K562 (cell line): ENCODE results near the gene VTA1. TPM values are rescaled to one million over a fixed set of nuclear protein-coding genes. Genes with fewer than 3 reads are reported as not detected.

ENCODE experiments used
- ATF1 ChIP-seq, 2 experiments: fragments of 450-650 bp in 1 of 2; IDR thresholded peaks; 2 replicates each; pipeline ENCODE4 v1.6.1; 2016; ENCODE audit warnings: missing compliant biosample characterization in 1 of 2, missing genetic modification characterization in 1 of 2
- EGR1 ChIP-seq: fragments of 450-650 bp; conservative IDR thresholded peaks from 2 replicates; pipeline ENCODE4 v1.6.1; 2017; ENCODE audit warnings: mild to moderate bottlenecking
- EP400 ChIP-seq: fragments of 450-650 bp; IDR thresholded peaks from 2 replicates; pipeline ENCODE4 v1.6.1; 2017; ENCODE audit warnings: antibody characterized with exemption, mild to moderate bottlenecking, moderate library complexity
- HEY1 ChIP-seq: fragments of 250-450 bp; sonication (Bioruptor Pico); IDR thresholded peaks from 2 replicates; pipeline ENCODE4 v1.5.0; 2020; ENCODE audit warnings: mild to moderate bottlenecking, moderate library complexity, borderline replicate concordance
- HMG20A ChIP-seq: fragments of 450-650 bp; formaldehyde crosslinking; conservative IDR thresholded peaks from 2 replicates; pipeline ENCODE4 v1.4.0; 2020; ENCODE audit warnings: mild to moderate bottlenecking, mixed read lengths
- IRF9 ChIP-seq: fragments of 450-650 bp; IDR thresholded peaks from 2 replicates; pipeline ENCODE4 v1.6.1; 2016; ENCODE audit warnings: missing biosample characterization, missing genetic modification characterization
- JUNB ChIP-seq: fragments of 450-650 bp; formaldehyde crosslinking; conservative IDR thresholded peaks from 2 replicates; pipeline ENCODE4 v1.4.0; 2020; ENCODE audit warnings: mild to moderate bottlenecking
- LCOR ChIP-seq: sonication (generic); formaldehyde crosslinking; IDR thresholded peaks from 2 replicates; pipeline ENCODE4 v1.8.0; 2022; ENCODE audit warnings: mild to moderate bottlenecking, missing genetic modification reagents
- MCM7 ChIP-seq, 2 experiments: fragments of 450-650 bp; IDR thresholded peaks; 2 replicates each; pipeline ENCODE4 v1.6.1; 2016 to 2018
- POLR2G ChIP-seq: fragments of 200-400 bp; formaldehyde crosslinking; IDR thresholded peaks from 2 replicates; pipeline ENCODE4 v1.6.1; 2017; ENCODE audit warnings: low read depth, mild to moderate bottlenecking, antibody characterized with exemption, low read length, moderate library complexity
- PTTG1 ChIP-seq: fragments of 450-650 bp; IDR thresholded peaks from 2 replicates; pipeline ENCODE4 v1.6.1; 2016; ENCODE audit warnings: low read depth, mild to moderate bottlenecking, missing genetic modification characterization, missing compliant biosample characterization
- RBM25 ChIP-seq: fragments of 200-400 bp; formaldehyde crosslinking; IDR thresholded peaks from 2 replicates; pipeline ENCODE4 v1.6.1; 2018; ENCODE audit warnings: low read length, low read depth, moderate library complexity; ENCODE audit not compliant: severe bottlenecking
- RCOR1 ChIP-seq, 2 experiments: IDR thresholded peaks; 2 replicates each; pipeline ENCODE4 v1.6.1; 2012; ENCODE audit warnings: low read depth in 2 of 2, low read length in 2 of 2, borderline replicate concordance in 1 of 2, improper control_type of control experiment in 1 of 2
- SMARCB1 ChIP-seq: IDR thresholded peaks from 2 replicates; pipeline ENCODE4 v1.6.1; 2011; ENCODE audit warnings: improper control_type of control experiment, low read depth; ENCODE audit not compliant: insufficient read length
- STAG1 ChIP-seq: sonication (generic); formaldehyde crosslinking; IDR thresholded peaks from 2 replicates; pipeline ENCODE4 v1.5.0; 2020; ENCODE audit warnings: missing genetic modification reagents, borderline replicate concordance
- TBP ChIP-seq: optimal IDR thresholded peaks from 2 replicates; pipeline ENCODE3; 2011; ENCODE audit warnings: low read depth, low read length, improper control_type of control experiment
- THRA ChIP-seq: fragments of 450-650 bp; IDR thresholded peaks from 2 replicates; pipeline ENCODE4 v1.6.1; 2017; ENCODE audit warnings: mild to moderate bottlenecking, moderate library complexity
- ZNF263 ChIP-seq: sonication (generic); formaldehyde crosslinking; IDR thresholded peaks from 2 replicates; pipeline ENCODE4 v1.8.0; 2022; ENCODE audit warnings: mild to moderate bottlenecking, missing genetic modification reagents, borderline replicate concordance
- ZNF76 ChIP-seq: fragments of 250-450 bp; sonication (Bioruptor Pico); IDR thresholded peaks from 2 replicates; pipeline ENCODE4 v1.4.0; 2020; ENCODE audit warnings: mild to moderate bottlenecking, moderate library complexity, borderline replicate concordance
- ZNF780A ChIP-seq: fragments of 250-450 bp; sonication (Bioruptor Pico); IDR thresholded peaks from 2 replicates; pipeline ENCODE4 v1.5.0; 2021; ENCODE audit warnings: mild to moderate bottlenecking
- polyA plus RNA-seq, 8 experiments: library from polyadenylated mRNA; depleted of rRNA in 4 of 8; stranded (reverse) in 5 of 8; unstranded in 3 of 8; fragments of >200 nt; fragmentation: Nextera tagmentation in 2 of 8; fragmentation: Illumina TruSeq in 1 of 8; extraction: Ambion mirVana in 2 of 8; extraction: Trizol in 1 of 8; gene quantifications; 2 replicates each; pipeline versions ENCODE4 v1.2.1 to v1.2.3, GENCODE V29; 2011 to 2014; ENCODE audit warnings: inconsistent platforms in 1 of 8, missing spikeins in 1 of 8
- total RNA-seq, 7 experiments: library from RNA; depleted of rRNA in 6 of 7; stranded (reverse); fragments of >200 nt in 6 of 7; fragmentation: Illumina TruSeq in 2 of 7; extraction: Trizol in 2 of 7; gene quantifications; 2 replicates each; pipeline versions ENCODE4 v1.2.1 to v1.2.3, GENCODE V29; 2011 to 2021; ENCODE audit warnings: low replicate concordance in 1 of 7
- TF ChIP-seq, protein P1 (sequence below): sonication (generic); formaldehyde crosslinking; IDR thresholded peaks from 2 replicates; pipeline ENCODE4 v1.8.0; 2022; ENCODE audit warnings: mild to moderate bottlenecking, missing genetic modification reagents
- TF ChIP-seq, protein P2 (sequence below): fragments of 450-650 bp; IDR thresholded peaks from 2 replicates; pipeline ENCODE4 v1.6.1; 2016; ENCODE audit warnings: mild to moderate bottlenecking

VTA1 gene
- total and polyA plus RNA-seq, 9 of the 15 experiments (the other 6 are each of a cell fraction or from before 2014, with no cell fraction given), result 47.8 to 182 (median 84.6) TPM

- peak; percentile 93 for TF ChIP-seq EP400
- TF ChIP-seq HMG20A (CRISPR knock-in tag), result 0 out of 2 replicates have a peak, but pooled peaks have one; percentile 4
- TF ChIP-seq JUNB, result no peak
- no peak for TF ChIP-seq ATF1 (CRISPR knock-in tag; IDR thresholded peaks at IDR 0.05)
- peak; percentile 90 for TF ChIP-seq ATF1 (tag; IDR thresholded peaks at IDR 0.05)
- no peak for TF ChIP-seq SMARCB1
- no peak for TF ChIP-seq THRA
- TF ChIP-seq, protein P1, sequence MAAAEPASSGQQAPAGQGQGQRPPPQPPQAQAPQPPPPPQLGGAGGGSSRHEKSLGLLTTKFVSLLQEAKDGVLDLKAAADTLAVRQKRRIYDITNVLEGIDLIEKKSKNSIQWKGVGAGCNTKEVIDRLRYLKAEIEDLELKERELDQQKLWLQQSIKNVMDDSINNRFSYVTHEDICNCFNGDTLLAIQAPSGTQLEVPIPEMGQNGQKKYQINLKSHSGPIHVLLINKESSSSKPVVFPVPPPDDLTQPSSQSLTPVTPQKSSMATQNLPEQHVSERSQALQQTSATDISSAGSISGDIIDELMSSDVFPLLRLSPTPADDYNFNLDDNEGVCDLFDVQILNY (CRISPR knock-in tag), result no peak
- TF ChIP-seq MCM7 (IDR thresholded peaks at IDR 0.05), result peak in 1 of 2 experiments; percentile 89; a peak in 1 of 4 replicates
- TF ChIP-seq RCOR1 (IDR thresholded peaks at IDR 0.05; ENCODE audit: borderline replicate concordance in 1 of 2, low read depth in 2 of 2, low read length in 2 of 2), result peak in 1 of 2 experiments; percentile 86; a peak in 2 of 4 replicates
- TF ChIP-seq, protein P2, sequence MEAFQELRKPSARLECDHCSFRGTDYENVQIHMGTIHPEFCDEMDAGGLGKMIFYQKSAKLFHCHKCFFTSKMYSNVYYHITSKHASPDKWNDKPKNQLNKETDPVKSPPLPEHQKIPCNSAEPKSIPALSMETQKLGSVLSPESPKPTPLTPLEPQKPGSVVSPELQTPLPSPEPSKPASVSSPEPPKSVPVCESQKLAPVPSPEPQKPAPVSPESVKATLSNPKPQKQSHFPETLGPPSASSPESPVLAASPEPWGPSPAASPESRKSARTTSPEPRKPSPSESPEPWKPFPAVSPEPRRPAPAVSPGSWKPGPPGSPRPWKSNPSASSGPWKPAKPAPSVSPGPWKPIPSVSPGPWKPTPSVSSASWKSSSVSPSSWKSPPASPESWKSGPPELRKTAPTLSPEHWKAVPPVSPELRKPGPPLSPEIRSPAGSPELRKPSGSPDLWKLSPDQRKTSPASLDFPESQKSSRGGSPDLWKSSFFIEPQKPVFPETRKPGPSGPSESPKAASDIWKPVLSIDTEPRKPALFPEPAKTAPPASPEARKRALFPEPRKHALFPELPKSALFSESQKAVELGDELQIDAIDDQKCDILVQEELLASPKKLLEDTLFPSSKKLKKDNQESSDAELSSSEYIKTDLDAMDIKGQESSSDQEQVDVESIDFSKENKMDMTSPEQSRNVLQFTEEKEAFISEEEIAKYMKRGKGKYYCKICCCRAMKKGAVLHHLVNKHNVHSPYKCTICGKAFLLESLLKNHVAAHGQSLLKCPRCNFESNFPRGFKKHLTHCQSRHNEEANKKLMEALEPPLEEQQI, result peak; percentile 100
- peak; percentile 99 for TF ChIP-seq LCOR (CRISPR knock-in tag)
- TF ChIP-seq ZNF263 (CRISPR knock-in tag), result no peak; the same call in 1 of the 2 replicates
- TF ChIP-seq TBP, result peak; percentile 69
- TF ChIP-seq POLR2G, result peak; percentile 91
- no peak for TF ChIP-seq ZNF780A
- 0 out of 2 replicates have a peak, but pooled peaks have one; percentile 37 for TF ChIP-seq HEY1 (CRISPR knock-in tag)
- no peak for TF ChIP-seq RBM25
- TF ChIP-seq EGR1, result peak; percentile 92
- TF ChIP-seq ZNF76 (CRISPR knock-in tag), result no peak
- no peak for TF ChIP-seq PTTG1 (tag)
- no peak for TF ChIP-seq IRF9
- no peak for TF ChIP-seq STAG1 (CRISPR knock-in tag)
Observed at GRCh38 chr6:142146828-142147662, at the start of gene VTA1, which contains the start of gene NMBR (continued).
